Measurements from ENCODE around the gene KRTCAP2.
A peak's percentile ranks its signal among the peaks of the same experiment; 100 is the strongest.

KRTCAP2 gene

GRCh38 chr1:155174324-155175280 lies 1.5 kb upstream of the KRTCAP2 start:
- Histone ChIP-seq H3K4me2 (ENCODE audit: low read depth, low read length) (peak overlapping the region; percentile 82), H2AFZ (ENCODE audit: low read length) (peak overlapping the region; percentile 83; the same call in 1 of the 2 replicates), H3K4me1 (ENCODE audit: low read length) (peaks cover 21% of the 10 kb centered on the region), H3K9me2 (replicated peaks; ENCODE audit: insufficient read depth, low read length) (no peaks in the 10 kb centered on the region), H3K79me2 (ENCODE audit: low read length) (peaks cover 18% of the 10 kb centered on the region), H3K9me3 (replicated peaks; ENCODE audit: insufficient read depth, low read length) (no peaks in the 10 kb centered on the region), H3K4me3 (ENCODE audit: low read length) (peak overlapping the region; percentile 78), H3K27ac (ENCODE audit: low read length) (no peak overlapping the region), H3F3A (ENCODE audit: insufficient read depth, low read length) (no peaks in the 10 kb centered on the region), H3K36me3 (replicated peaks; ENCODE audit: insufficient read depth, low read length) (no peaks in the 10 kb centered on the region), H3K9ac (ENCODE audit: low read length) (peak overlapping the region; percentile 3; the same call in 1 of the 2 replicates), H4K20me1 (ENCODE audit: insufficient read depth, low read length) (no peaks in the 10 kb centered on the region), H3K27me3 (replicated peaks; ENCODE audit: insufficient read depth, low read length) (peaks cover 45% of the 10 kb centered on the region)
- no peak for TF ChIP-seq EZH2 (optimal IDR thresholded peaks at IDR 0.05; ENCODE audit: low read depth, low read length)
- no peak for TF ChIP-seq CTCF (IDR thresholded peaks at IDR 0.05; ENCODE audit: low read length)
- TF ChIP-seq EZH2phosphoT487 (IDR thresholded peaks at IDR 0.05; ENCODE audit: low read length) = no peak
- DNase-seq = no peak

- DNase-seq = no peak
- Histone ChIP-seq H3K79me2 (ENCODE audit: low read length) (peaks cover 18% of the 10 kb centered on the region), H3K27me3 (replicated peaks; ENCODE audit: insufficient read depth, low read length) (peaks cover 36% of the 10 kb centered on the region), H4K20me1 (ENCODE audit: insufficient read depth, low read length) (no peaks in the 10 kb centered on the region), H3K27ac (ENCODE audit: low read length) (peak within 1 kb of the TSS; percentile 30; the same call in 1 of the 2 replicates), H3K9me3 (replicated peaks; ENCODE audit: insufficient read depth, low read length) (no peaks in the 10 kb centered on the region), H3K4me2 (ENCODE audit: low read depth, low read length) (peak within 1 kb of the TSS; percentile 82), H3K9me2 (replicated peaks; ENCODE audit: insufficient read depth, low read length) (no peaks in the 10 kb centered on the region), H3K4me1 (ENCODE audit: low read length) (peaks cover 21% of the 10 kb centered on the region), H3K9ac (ENCODE audit: low read length) (peak within 1 kb of the TSS; percentile 80), H2AFZ (ENCODE audit: low read length) (peak within 1 kb of the TSS; percentile 83), H3K36me3 (replicated peaks; ENCODE audit: insufficient read depth, low read length) (no peaks in the 10 kb centered on the region), H3F3A (ENCODE audit: insufficient read depth, low read length) (0 out of 2 replicates have a peak, but pooled peaks cover 5% of the 10 kb centered on the region), H3K4me3 (ENCODE audit: low read length) (peak within 1 kb of the TSS; percentile 78)
- no peak for TF ChIP-seq EZH2phosphoT487 (IDR thresholded peaks at IDR 0.05; ENCODE audit: low read length)
- peak; percentile 96 for TF ChIP-seq EZH2 (optimal IDR thresholded peaks at IDR 0.05; ENCODE audit: low read depth, low read length)
- 0 out of 2 replicates have a peak, but pooled peaks have one; percentile 2 for TF ChIP-seq CTCF (IDR thresholded peaks at IDR 0.05; ENCODE audit: low read length)
Observed at GRCh38 chr1:155173478-155174323, 597 bp upstream of the KRTCAP2 start, which contains the start of gene TRIM46. TRIM46 (plus strand) TSS chr1:155173849; CDS start chr1:155173967, 118 bp downstream.

GRCh38 chr1:155171836-155172731 lies 1.0 kb downstream of the KRTCAP2 start:
- Histone ChIP-seq H3K79me2 (ENCODE audit: low read length) (peaks cover 18% of the 10 kb centered on the region), H2AFZ (ENCODE audit: low read length) (peak overlapping the region; percentile 83), H3K36me3 (replicated peaks; ENCODE audit: insufficient read depth, low read length) (no peaks in the 10 kb centered on the region), H3K4me3 (ENCODE audit: low read length) (peak overlapping the region; percentile 78), H3K27me3 (replicated peaks; ENCODE audit: insufficient read depth, low read length) (peaks cover 23% of the 10 kb centered on the region), H3K27ac (ENCODE audit: low read length) (no peak overlapping the region; the same call in 1 of the 2 replicates), H4K20me1 (ENCODE audit: insufficient read depth, low read length) (no peaks in the 10 kb centered on the region), H3F3A (ENCODE audit: insufficient read depth, low read length) (0 out of 2 replicates have a peak, but pooled peaks cover 5% of the 10 kb centered on the region), H3K9ac (ENCODE audit: low read length) (peak overlapping the region; percentile 80), H3K9me2 (replicated peaks; ENCODE audit: insufficient read depth, low read length) (no peaks in the 10 kb centered on the region), H3K9me3 (replicated peaks; ENCODE audit: insufficient read depth, low read length) (no peaks in the 10 kb centered on the region), H3K4me2 (ENCODE audit: low read depth, low read length) (peak overlapping the region; percentile 82), H3K4me1 (ENCODE audit: low read length) (peaks cover 24% of the 10 kb centered on the region)
- no peak for TF ChIP-seq CTCF (IDR thresholded peaks at IDR 0.05; ENCODE audit: low read length)
- TF ChIP-seq EZH2 (optimal IDR thresholded peaks at IDR 0.05; ENCODE audit: low read depth, low read length) = no peak
- no peak for TF ChIP-seq EZH2phosphoT487 (IDR thresholded peaks at IDR 0.05; ENCODE audit: low read length)
- DNase-seq = no peak
